ENCODE measurements around the gene RRAGA. TPM values are rescaled to one million over a fixed set of nuclear protein-coding genes. Genes with fewer than 3 reads are reported as not detected.

RRAGA gene
- polyA plus RNA-seq, 6 donors from 2014 or later, result 84.0 to 123 (median 100) TPM

Other genes with a start within 250 kb of the RRAGA start
- gene SAXO1, start 16.2 kb upstream of the RRAGA start, polyA plus RNA-seq (ENCODE audit: low read depth in 6 of 6), result under 1 TPM in 2 of 6 donors, not detected in 4; 0.21 to 0.25 TPM
- 1 to 10 TPM; 4.0 to 5.5 (median 4.5) TPM for gene HAUS6, start 53.5 kb downstream of the RRAGA start, polyA plus RNA-seq (ENCODE audit: low read depth in 6 of 6)
- gene PLIN2, start 78.1 kb downstream of the RRAGA start, polyA plus RNA-seq (ENCODE audit: low read depth in 6 of 6), result 10 to 100 TPM; 14.9 to 25.7 (median 20.8) TPM
- 10 to 100 TPM; 12.1 to 27.8 (median 21.7) TPM for gene DENND4C, start 181.3 kb downstream of the RRAGA start, polyA plus RNA-seq (ENCODE audit: low read depth in 6 of 6)

Measured in naive B cell (primary cell).